ENCODE measurements around the gene GRIA4. TPM values are rescaled to one million over a fixed set of nuclear protein-coding genes. Genes with fewer than 3 reads are reported as not detected.

The GRIA4 gene
- not detected in 2 replicates for total RNA-seq

GRCh38 chr11:105609832-105610781 lies at the start of gene GRIA4:
GRIA4 (plus strand) TSS chr11:105610073; CDS start chr11:105610998, 925 bp downstream.

GRCh38 chr11:106021967-106022794 lies 412.3 kb downstream of the GRIA4 start, which contains the start of gene MSANTD4:
MSANTD4 (minus strand) TSS chr11:106022240; CDS start chr11:106010917, 11,323 bp downstream.

All from myometrial cell (primary cell).